IPS-11a (cell line): ENCODE data around the gene UBE2G1.

Experiments
- H3K4me3 ChIP-seq: one replicate; pipeline ENCODE4 v1.5.1; 2013; ENCODE audit warnings: low read depth, low read length, control low read depth

Gene UBE2G1

GRCh38 chr17:4309897-4310296 is 56.6 kb downstream of the UBE2G1 start:
- H3K4me3 ChIP-seq, result no peak overlapping the region

DNA sequence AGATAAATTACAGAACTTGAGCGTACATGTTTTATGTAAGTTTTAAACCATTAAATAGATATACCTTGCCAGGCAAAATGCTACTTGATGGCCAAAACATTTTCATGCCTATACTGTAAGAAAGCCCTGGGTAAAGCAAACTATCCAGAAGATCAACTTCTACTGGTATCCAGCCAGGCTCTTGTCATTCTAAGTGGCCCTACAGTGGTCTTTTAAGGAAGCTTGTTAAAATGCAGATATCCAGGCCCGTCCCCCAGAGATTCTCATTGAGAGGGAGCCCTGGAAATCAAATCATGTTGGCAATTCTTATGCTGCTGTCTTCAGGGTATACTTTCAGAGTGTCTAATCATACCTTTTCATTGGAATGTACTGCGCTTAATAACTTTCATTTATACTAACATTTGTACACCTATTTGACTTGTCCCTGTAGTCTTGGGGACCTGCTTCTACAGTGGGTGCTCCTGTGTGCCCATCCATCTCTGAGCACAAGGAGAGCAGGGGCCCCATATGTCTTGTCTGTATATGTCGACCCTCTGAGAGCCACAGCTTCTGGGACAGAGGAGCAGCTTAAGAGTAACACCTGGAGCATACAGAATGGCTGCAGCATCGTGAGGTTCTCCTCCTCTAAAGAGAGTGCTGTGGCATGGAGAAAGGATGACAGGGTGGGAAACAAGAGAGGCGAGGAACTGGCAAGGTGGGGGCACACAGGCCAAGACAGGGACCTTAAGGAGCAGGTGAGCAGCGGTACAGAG is 59.1 kb downstream of the UBE2G1 start:
- H3K4me3 ChIP-seq, result no peak overlapping the region

GRCh38 chr17:4305224-4305623 is 61.3 kb downstream of the UBE2G1 start:
- no peak overlapping the region for H3K4me3 ChIP-seq

DNA sequence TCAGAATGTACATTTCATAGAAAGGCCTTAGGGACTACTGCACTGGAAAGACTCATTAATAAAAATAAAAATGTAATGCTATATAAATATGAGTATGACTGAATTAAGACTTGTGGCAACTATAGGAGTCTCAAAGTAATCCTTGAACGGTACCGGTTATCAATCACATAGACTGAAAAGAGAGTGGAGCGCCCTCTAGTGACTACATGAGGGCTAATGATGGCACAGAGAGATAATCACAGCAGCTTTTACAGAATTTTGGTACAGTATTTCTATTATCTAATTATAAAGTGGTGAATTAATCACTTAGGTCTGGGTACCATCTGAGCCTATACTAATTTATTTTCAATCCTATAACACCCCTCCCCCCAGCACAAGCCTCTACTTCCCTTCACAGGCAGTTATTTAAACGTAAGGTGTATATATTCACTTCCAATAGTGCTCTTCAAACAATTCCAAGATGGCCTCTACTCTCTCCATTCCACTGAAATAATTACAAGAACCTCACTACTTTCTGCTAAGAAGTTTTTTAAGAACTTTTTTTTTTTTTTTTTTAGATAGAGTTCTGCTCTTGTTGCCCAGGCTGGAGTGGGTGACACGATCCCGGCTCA is 62.0 kb downstream of the UBE2G1 start:
- H3K4me3 ChIP-seq, result no peak overlapping the region

- no peak overlapping the region for H3K4me3 ChIP-seq
Measured at GRCh38 chr17:4301066-4301465, 65.4 kb downstream of the UBE2G1 start.

GRCh38 chr17:4297351-4297750 is 69.1 kb downstream of the UBE2G1 start:
- H3K4me3 ChIP-seq, result no peak overlapping the region

- no peak overlapping the region for H3K4me3 ChIP-seq
Measured at GRCh38 chr17:4295686-4296085, 70.8 kb downstream of the UBE2G1 start.

DNA sequence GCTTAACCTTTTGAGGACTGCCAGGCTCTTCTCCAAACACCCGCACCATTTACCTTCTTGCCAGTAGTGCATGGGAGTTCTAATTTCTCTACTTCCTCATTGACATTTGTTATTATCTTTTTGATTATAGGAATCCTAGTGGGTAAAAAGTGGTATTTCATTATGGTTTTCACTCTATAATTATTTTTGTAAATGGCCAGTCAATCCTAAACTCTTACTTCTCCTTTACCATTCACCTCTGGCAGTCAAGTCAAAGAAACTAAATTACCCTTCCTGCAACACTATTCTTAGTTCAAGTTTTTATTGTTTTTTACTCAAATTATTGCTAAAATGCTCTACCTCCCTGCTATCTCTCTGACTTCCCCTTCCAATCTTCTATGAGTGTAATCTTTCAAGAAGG is 72.9 kb downstream of the UBE2G1 start:
- no peak overlapping the region for H3K4me3 ChIP-seq

GRCh38 chr17:4287710-4288109 is 78.8 kb downstream of the UBE2G1 start:
- H3K4me3 ChIP-seq, result no peak overlapping the region

GRCh38 chr17:4276514-4276913 is 90.0 kb downstream of the UBE2G1 start:
- H3K4me3 ChIP-seq, result no peak overlapping the region

DNA sequence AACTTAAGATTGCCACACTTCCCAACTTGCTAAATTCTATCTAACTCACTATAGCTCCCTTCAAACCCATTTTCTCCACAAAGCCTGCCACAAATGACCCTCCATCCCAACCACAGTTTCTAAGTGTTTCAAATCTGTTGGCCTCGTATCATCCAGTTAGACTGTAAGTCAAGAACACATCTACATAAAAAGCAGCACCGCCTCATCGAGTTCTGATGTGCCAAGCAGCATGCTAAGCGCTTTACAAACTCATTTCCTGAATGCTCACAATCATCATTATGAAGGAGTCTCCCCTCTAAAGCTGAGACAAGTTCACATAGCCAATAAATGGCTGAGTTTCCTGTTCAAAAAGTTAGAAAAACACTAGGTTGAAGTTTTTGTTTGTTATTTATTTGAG is 93.5 kb downstream of the UBE2G1 start:
- no peak overlapping the region for H3K4me3 ChIP-seq

DNA sequence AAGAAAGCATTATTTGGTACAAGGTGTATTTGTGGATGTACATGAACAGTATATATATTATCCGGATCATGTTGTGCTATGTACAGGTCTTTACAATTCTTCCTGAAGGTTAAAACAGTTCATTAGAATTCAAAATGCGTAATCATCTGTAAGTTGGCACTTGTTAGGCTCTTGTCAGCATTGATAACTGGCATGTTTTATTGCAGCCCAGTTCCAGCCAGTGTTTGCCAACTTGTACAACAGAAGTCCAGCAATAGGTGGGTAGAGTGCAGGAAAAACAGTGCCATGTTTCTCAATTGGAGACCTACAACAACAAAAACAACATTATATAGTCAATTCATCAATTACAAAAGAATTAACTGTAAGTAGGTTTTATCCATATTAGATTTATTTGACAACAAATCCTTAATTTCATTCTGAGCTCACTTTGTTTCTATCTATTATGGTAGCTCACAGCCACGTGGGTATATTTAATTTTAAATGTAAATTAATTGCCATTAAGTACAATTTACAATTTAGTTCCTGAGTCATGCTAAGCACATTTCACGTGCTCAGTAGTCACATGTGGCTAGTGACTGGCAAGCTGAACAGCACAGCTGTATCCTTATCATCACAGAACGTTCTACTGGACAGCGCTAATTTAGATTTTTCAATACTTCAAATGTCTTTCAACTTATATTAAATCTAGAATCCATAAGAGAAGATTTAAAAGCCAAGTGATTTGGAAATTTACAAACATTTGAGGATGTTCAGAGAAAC is 94.1 kb downstream of the UBE2G1 start:
- H3K4me3 ChIP-seq, result no peak overlapping the region

DNA sequence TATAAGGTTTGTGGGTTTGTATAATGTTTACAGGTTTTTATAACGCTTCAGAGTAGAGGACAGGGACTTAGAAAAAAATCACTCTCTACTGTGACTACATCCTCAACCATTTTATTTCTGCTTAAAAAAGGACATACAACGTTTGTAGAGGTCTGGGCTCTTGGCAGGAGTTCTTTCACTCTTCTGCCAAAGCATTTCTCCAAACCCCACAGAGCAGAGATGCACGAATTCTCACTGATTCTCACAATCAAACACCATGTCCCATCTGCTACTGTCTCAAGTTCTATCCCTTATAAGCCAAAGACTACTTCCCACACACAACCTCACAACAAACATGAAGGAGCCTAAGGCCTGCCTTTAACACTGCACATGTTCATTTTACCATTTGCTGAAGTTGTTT is 95.7 kb downstream of the UBE2G1 start:
- no peak overlapping the region for H3K4me3 ChIP-seq

DNA sequence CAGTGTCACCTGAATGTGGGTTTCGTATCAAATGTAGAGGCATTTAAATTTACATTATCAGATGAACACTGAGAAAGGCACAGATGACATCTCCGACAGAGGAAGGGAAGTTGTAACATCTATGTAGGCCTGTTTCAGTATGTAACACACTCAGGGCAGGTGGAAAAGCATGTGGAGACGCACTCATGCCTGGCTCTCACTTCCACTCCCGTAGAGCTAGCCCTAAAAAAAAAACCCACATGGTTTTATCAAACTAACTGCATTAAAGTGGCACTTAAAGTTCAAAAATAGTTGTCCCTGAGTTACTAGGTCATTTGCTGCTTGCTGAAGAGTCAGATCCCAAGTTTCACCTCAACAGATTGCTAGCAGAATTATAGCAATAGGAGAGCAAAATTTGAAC is 96.6 kb downstream of the UBE2G1 start:
- no peak overlapping the region for H3K4me3 ChIP-seq

GRCh38 chr17:4267402-4267801 is 99.1 kb downstream of the UBE2G1 start:
- no peak overlapping the region for H3K4me3 ChIP-seq

- no peak overlapping the region for H3K4me3 ChIP-seq
Measured at GRCh38 chr17:4266550-4266949, 99.9 kb downstream of the UBE2G1 start.

DNA sequence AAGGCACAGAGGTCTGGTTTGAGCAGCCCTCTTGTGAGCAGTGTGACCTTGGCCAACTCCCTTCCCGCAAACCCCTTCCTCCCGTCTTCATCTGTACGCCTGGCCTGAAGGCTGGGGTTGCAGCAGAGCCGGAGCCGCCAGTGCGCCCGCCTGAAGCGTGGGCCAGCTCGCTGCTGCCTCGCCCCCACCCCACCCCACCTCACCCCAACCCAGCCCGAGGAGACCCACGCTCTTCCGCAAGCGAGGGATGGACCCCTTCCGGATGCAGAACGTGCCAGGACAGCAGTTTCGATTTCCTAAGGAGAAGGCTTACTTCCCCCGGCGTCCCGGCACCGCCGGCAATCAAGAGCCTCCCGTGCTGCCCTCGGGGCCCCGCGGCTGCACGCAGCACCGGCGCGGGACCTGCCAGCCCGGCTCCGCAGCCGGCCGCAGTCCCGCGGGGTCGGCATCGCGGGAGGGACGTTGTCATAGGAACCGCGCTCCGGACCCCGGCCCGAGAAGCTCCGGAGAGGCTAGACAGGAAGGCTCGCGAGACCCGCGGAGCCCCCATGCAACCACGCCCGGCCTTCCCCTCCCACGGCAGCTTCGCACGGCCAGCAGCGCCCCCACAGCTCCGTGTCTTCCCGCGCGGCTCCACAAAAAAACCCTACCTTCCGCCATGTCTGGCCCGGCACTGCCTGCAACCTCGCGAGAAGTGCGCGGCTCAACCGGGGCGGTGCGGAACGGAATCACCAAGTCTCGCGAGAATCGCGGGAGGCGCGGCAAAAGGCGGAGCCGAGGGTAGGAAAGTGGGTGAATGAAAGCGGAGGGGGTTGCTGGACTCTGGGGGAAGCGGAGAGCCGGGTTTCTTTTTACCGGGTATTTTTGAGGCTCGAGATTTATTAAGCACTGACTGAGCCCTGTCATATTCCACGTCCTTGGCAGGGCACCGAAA is 102.9 kb downstream of the UBE2G1 start, which contains the start of gene ANKFY1:
Gene ANKFY1 (minus strand): TSS at position 698 of the 934 bp plus-strand sequence. CDS start 38 bp downstream, at position 660.
- H3K4me3 ChIP-seq, result peak within 1 kb of the TSS; percentile 86

DNA sequence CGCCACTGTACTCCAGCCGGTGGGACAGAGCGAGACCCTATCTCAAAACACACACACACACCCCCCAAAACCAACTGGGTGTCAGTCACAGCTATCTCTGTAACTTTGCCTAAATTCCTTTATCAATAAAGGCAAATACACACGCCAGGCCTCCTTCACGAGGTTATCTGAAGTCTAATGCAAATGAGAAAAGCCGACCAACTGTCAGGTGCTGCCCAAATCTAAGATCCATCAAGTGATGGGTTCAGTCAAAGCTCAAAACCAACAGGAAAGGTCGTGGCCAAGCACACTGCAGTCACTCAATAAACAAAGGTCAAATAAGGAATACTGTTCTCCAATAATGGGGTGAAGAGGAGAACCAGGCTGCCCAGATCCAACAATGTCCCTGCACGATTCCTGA is 103.8 kb downstream of the UBE2G1 start:
- peak overlapping the region; percentile 86 for H3K4me3 ChIP-seq

DNA sequence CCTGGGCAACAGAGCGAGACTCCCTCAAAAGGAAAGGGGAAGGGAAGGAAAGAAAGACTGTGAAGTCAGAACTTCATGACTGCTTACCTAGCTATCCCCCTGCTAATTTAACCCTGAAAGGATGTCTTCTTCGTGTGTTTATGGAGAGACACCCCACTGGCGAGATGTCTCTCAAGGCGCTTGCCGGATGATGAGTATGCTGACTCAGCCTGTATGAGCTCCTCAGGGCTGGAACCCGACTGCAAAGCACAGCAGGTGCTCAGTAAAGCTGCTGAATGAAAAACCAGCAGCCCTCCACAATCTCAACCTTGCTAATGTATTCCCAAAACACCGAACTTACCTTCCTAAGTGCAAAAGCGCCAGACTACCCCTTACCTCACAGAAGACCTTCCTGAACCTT is 105.0 kb downstream of the UBE2G1 start:
- no peak overlapping the region for H3K4me3 ChIP-seq

DNA sequence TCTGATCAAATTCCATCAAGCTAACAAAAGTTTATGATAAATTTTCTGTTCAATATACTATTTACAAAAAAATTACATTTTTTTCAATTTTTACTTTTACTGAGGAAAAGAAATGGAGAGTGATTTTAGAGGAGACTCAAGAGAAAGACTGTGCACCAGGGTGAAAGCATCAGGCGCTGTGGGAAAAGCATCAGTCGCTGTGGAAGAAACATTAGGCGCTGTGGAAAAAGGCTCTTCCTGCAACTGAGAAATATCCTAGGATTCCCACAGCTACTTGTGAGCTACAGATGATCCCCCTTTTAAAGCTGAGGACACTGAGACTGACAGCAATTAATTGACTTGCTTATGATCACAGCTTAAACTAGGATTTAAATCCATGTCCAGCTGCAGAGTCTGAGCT is 107.6 kb downstream of the UBE2G1 start:
- no peak overlapping the region for H3K4me3 ChIP-seq

GRCh38 chr17:4256952-4257351 is 109.5 kb downstream of the UBE2G1 start:
- H3K4me3 ChIP-seq, result no peak overlapping the region
